Activated CD8-positive, alpha-beta memory T cell treated with anti-CD3 and anti-CD28 coated beads, Interleukin-2, amount 50 U/mL, for 48 hours (primary cell): Measurements from ENCODE around the gene GALR1.
"Not testable (repeated sequence)": the region's sequence is repeated elsewhere in the genome, so short reads cannot be mapped to it uniquely, and the experiment has no call there.

Experiments used
- DNase-seq: peaks from one replicate; pipeline ENCODE4 v3.0.0-alpha.2; 2020

GALR1 gene

GRCh38 chr18:77250926-77251729, 1.5 kb downstream of the GALR1 start:
- DNase-seq, result no peak

DNA sequence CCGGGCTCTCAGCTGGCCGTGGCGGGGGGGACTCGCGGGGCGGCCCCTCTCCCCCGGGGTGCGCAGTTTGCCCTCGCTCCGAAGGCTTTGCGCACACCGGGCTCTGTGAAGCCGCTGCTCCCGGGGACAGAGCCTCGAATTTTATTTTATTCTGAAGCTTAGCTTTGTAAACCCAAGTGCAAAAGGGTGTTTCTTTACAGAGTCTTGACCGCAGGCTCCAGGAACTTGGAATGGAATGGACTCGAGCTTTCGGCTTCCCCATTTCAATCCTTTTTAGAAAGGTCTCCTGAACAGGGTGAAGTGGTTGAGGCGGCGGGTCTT, 2.0 kb downstream of the GALR1 start:
- DNase-seq, result no peak

DNA sequence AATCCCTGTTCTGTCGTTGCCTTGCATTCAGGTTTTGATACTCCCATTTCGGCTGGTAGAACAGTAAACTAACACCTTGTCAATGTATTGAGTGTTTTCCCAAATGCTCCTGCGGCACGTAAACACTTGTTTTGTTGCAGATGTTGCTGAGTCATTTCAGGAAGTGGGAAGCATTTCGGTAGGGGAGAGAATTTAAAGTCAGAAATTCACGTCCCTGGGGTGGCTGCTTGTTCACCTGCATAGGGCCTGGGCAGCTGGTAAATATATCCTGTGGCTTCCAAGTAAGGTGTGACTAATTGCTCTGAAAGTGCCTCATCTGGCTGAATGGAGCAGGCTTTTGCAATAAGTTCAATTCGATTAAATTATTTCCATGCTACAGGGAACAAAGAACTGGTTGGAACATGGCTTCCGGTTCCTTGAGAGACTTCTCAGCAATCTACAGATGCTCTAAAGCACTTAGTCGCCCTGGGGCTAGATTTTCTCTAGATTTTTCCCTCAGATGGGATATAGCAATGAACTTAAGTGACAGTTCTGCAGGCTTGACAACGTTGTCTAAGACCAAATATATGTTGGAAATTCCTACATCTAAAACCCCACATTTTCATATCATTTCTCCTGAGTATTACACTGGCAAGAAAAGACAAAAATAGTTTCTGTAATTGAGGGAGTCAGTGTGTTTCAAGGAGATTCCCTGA, 5.2 kb downstream of the GALR1 start:
- no peak for DNase-seq

DNA sequence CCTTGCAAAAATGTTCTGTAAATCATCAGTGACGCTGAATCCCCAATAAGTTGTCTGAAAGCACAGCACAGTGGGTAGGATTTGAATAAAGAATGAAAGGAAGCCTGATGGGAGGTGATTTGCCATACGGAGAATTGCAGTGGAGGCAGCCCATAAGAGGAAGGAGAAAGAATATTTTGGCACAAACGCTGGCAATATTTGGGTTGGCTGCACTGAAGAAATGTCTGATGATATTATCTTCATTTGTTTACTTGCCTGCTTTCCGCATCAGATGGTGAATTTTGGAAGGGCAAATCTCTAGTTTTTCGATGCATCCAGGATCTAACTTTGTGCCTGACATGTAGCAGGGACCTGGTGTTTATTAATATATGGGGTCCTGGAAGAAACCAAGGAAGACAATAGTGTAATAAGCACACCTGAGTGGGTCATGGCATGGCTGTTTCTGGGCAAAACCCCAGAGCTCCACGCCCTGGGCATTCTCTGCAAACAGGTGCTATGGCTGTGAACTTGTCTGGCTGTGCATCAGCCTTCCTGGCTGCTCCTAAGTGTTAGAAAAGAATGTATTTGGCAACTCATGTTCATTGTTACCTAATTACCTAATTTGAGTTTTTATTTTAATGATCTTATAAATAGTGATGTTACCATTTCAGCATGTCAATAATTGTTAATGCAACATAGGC, 5.9 kb downstream of the GALR1 start:
- DNase-seq, result no peak

GRCh38 chr18:77262643-77263465, 13.2 kb downstream of the GALR1 start:
- no peak for DNase-seq

DNA sequence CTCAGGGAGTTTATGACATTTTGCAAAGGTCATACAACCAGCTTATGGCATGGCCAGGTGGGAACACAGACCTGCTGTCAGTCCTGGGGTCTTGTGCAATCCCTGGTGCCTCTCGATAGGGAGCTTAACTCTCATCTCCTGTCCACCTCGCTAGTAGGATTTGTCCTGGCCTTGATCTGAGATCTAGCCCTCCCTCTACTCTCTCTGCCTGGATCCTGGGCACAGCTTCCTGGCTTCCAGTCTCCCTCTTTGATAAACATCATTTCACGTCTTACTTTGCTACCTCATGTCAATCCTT, 13.8 kb downstream of the GALR1 start:
- no peak for DNase-seq

DNA sequence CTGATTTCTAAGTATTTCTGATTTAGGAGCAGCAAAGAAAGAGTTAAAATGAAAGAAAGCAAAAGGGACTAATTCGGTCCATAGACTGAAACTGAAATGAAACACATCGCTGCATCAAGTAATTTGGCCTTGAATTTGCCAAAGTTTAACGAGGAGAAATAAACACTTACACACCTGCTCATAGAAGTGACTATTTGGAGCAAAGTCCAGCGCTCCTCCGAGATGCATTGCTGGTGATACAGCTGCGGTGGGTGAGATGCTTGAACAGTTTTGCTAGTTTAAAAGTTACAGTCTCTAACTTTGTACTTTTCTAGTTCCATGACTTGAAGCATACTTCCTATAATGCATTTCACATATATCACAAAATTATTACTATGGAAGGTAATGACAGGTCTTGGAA, 18.3 kb downstream of the GALR1 start:
- DNase-seq, result no peak

- DNase-seq, result no peak
Observed at GRCh38 chr18:77268456-77268855, 18.8 kb downstream of the GALR1 start.

- no peak for DNase-seq
Observed at GRCh38 chr18:77271576-77272481, 22.2 kb downstream of the GALR1 start.

DNA sequence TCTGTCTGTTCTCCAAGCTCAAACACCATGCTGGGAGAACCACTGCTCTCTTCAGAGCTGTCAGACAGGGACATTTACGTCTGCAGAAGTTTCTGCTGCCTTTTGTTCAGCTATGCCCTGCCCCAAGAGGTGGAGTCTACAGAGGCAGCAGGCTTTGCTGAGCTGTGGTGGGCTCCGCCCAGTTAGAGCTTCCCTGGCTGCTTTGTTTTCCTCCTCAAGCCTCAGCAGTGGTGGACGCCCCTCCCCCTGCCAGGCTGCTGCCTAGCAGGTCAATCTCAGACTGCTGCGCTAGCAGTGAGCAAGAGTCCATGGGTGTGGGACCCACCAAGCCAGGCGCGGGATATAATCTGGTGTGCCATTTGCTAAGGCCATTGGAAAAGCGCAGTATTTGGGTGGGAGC, 41.2 kb downstream of the GALR1 start:
- not testable (repeated sequence) for DNase-seq

DNA sequence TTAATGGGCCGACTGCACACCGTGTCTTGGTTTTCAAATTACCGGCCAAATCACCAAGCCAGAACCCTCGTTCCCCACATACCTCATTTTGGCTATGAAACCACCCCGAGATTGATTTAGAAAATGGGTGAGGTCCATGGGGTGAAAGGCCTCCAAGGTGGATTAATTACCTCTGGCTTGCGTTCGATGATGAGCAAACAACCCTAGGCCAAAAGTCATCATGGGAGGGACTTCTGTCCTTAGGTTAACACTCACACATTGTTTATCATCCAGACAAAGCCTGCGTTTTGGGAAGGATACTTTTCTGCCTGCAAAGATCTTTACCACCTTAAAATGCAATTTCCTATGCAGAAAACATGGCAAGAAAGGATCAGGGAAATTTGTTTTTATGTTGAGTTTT, 48.5 kb downstream of the GALR1 start:
- DNase-seq, result no peak

- no peak for DNase-seq
Observed at GRCh38 chr18:77299706-77300105, 50.1 kb downstream of the GALR1 start.

DNA sequence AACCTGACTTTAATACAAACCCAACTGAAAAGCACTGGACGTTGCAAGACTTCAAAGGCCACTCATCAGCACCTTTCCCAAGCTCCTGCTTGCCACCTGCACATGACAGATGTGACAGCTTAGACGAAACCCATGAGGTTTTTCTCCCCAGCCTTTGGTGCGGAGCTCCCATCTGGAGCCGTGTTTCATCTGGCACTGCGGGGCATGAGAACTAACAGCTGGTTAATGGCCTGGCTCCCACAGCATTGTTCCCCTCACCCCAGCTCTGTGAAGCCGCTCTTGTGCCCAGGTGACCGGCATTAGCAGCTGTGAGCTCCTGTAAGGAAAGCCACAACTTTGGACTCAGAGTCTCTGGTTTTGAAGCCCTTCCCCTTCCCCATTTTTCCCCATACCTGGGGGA, 50.9 kb downstream of the GALR1 start:
- DNase-seq, result no peak

DNA sequence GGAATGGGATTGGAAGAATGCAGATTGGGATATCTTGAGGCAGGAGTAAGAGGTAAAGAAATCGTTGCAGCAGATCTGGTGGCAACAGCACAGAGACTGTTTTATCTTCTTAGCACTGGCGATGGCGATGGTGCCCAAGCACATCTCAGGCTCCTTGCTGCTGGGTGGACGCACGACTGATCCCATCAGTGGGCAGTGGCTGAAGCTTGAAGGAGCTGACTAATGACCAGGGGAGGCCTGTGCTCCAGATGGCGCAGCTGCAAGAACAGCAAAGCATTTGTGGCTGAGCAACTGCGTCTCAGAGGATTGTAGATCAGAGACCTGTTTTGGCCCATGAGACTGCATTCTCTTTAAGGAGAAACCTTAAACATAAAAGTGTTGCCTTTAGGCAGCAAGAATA, 54.6 kb downstream of the GALR1 start:
- DNase-seq, result no peak

DNA sequence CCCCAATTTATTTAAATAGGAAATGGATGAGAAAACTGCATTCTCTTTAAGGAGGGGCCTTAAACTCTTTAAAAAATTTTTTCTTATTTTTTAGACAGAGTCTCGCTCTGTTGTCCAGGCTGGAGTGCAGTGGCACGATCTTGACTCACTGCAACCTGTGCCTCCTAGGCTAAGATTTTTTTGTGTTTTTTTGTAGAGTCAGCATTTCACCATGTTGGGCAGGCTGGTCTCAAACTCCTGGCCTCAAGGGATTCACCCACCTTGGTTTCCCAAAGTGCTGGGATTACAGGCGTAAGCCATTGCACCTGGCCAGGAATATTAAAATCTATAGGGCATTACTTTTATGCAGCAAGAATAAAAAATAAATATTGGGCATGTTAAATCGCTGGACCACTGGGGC, 56.0 kb downstream of the GALR1 start:
- DNase-seq, result no peak

GRCh38 chr18:77308216-77308615, 58.6 kb downstream of the GALR1 start:
- no peak for DNase-seq

DNA sequence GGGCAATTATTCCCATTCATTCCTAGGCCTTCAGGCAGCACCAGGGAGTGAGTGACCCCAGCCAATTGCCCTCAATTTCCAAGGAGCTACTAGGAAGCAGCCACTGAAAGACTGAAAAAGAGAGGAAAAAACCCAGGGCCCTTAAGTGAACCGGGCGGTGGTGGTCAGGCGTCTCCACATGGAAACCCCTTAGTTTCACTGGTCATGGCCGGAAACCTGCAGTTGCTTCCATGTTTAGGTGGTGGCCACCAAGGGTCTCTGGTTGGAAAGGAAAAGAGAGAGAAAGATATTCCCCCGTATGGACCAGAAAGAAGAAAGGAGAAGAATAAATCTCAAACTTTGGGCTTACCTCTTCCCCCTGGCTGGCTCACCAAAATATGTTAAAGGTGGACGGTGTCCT, 64.9 kb downstream of the GALR1 start:
- DNase-seq, result no peak

DNA sequence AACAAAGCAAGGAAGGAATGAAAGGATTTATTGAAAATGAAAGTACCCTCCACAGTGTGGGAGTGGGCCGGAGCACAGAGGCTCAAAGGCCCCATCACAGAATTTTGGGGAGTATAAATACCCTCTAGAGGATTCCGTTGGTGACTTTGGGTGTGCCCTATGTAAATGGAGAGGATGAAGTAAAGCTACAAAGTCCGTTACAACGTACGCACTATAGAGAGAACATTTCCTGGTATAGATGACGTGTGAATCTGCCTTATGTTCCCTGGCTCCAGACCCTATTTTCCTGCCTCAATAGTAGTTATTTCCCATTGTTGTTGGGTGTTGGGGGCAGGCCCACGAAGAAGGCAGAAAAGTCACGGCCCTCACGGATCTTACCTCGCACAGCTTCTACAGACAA, 65.3 kb downstream of the GALR1 start:
- no peak for DNase-seq

- no peak for DNase-seq
Observed at GRCh38 chr18:77316008-77316407, 66.4 kb downstream of the GALR1 start.

DNA sequence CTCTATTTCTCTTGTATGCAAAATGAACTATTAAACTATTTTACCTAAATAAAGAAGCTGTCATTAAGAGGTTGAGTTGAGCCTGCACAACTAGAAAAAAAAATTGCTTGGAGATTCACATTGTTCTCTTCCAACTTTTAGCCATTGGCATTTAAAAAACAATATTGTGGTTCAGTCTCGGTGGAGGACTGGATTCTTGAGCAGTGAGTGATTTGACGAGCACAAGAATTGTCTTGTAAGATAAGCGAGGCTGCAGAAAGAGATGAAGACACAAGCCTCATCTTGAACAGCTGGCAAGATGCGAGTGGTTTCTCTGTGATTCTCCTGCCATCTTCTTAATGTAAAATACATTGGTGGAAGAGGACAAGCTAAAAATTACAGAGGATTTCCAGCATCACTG, 67.0 kb downstream of the GALR1 start:
- DNase-seq, result no peak

GRCh38 chr18:77320971-77321559, 71.4 kb downstream of the GALR1 start:
- no peak for DNase-seq
